Neural cell (in vitro differentiated cells): ENCODE results near the gene NCAPH2. TPM values are rescaled to one million over a fixed set of nuclear protein-coding genes. Genes with fewer than 3 reads are reported as not detected.

Source experiments
- H2AFZ ChIP-seq: fragments of 200-600, 300-800 bp; sonication (generic), shearing (Covaris generic); 2 replicates; pipeline ENCODE4 v1.6.0; 2014; ENCODE audit warnings: low read depth, mild to moderate bottlenecking, antibody characterized with exemption, low read length, moderate library complexity
- H3F3A ChIP-seq: fragments of 200-600 bp; shearing (Covaris generic); 2 replicates; pipeline ENCODE4 v1.6.1; 2016; ENCODE audit warnings: mild to moderate bottlenecking, moderate library complexity, mixed read lengths, antibody characterized with exemption, low read length; ENCODE audit not compliant: insufficient read depth, poor library complexity, severe bottlenecking
- H3K27ac ChIP-seq: fragments of 200-600, 300-800 bp; sonication (generic), shearing (Covaris generic); 2 replicates; pipeline ENCODE4 v1.5.1; 2014; ENCODE audit warnings: mild to moderate bottlenecking, low read length, moderate library complexity
- H3K27me3 ChIP-seq: fragments of 300-800, 200-600 bp; sonication (generic), shearing (Covaris generic); 2 replicates; pipeline ENCODE4 v1.6.0; 2014; ENCODE audit warnings: mild to moderate bottlenecking, low read depth, low read length, moderate library complexity; ENCODE audit not compliant: insufficient read depth
- H3K36me3 ChIP-seq: fragments of 300-800, 200-600 bp; sonication (generic), shearing (Covaris generic); 2 replicates; pipeline ENCODE4 v1.5.1; 2014; ENCODE audit warnings: mild to moderate bottlenecking, antibody characterized with exemption, low read length, moderate library complexity; ENCODE audit not compliant: insufficient read depth
- H3K4me2 ChIP-seq: fragments of 300-800, 200-600 bp; sonication (generic), shearing (Covaris generic); 2 replicates; pipeline ENCODE4 v1.6.0; 2014; ENCODE audit warnings: mild to moderate bottlenecking, low read length
- H3K4me3 ChIP-seq: fragments of 300-800, 200-600 bp; sonication (generic), shearing (Covaris generic); 2 replicates; pipeline ENCODE4 v1.5.1; 2014; ENCODE audit warnings: mild to moderate bottlenecking, low read length, moderate library complexity
- H3K79me2 ChIP-seq: fragments of 200-600 bp; shearing (Covaris generic); replicated peaks from 2 replicates; pipeline ENCODE4 v1.6.0; 2014; ENCODE audit warnings: mild to moderate bottlenecking, low read length, moderate library complexity; ENCODE audit not compliant: insufficient read depth
- H3K9ac ChIP-seq: fragments of 300-800, 200-600 bp; sonication (generic), shearing (Covaris generic); 2 replicates; pipeline ENCODE4 v1.6.1; 2016; ENCODE audit warnings: mild to moderate bottlenecking, low read length, mixed read lengths
- H3K9me2 ChIP-seq: fragments of 200-600 bp; shearing (Covaris generic); 2 replicates; pipeline ENCODE4 v1.6.1; 2016; ENCODE audit warnings: mild to moderate bottlenecking, low read length, mixed read lengths; ENCODE audit not compliant: insufficient read depth
- H3K9me3 ChIP-seq: fragments of 200-600, 300-800 bp; sonication (generic), shearing (Covaris generic); 2 replicates; pipeline ENCODE4 v1.6.1; 2016; ENCODE audit warnings: mild to moderate bottlenecking, mixed run types, low read length, moderate library complexity, mixed read lengths
- H4K20me1 ChIP-seq: fragments of 200-600 bp; shearing (Covaris generic); 2 replicates; pipeline ENCODE4 v1.6.1; 2016; ENCODE audit warnings: mild to moderate bottlenecking, mixed run types; ENCODE audit not compliant: insufficient read depth
- EP300 ChIP-seq: fragments of 450-650 bp; conservative IDR thresholded peaks from 2 replicates; pipeline ENCODE4 v1.6.1; 2014; ENCODE audit warnings: antibody characterized with exemption, mild to moderate bottlenecking, moderate library complexity; ENCODE audit not compliant: poor library complexity, severe bottlenecking
- EZH2 ChIP-seq: fragments of 200-600, 300-800 bp; shearing (Covaris generic), sonication (generic); IDR thresholded peaks from 2 replicates; pipeline ENCODE4 v1.6.1; 2014; ENCODE audit warnings: antibody characterized with exemption, low read length, borderline replicate concordance, mild to moderate bottlenecking; ENCODE audit not compliant: insufficient read depth, poor library complexity, severe bottlenecking
- MXI1 ChIP-seq: fragments of 450-650 bp; conservative IDR thresholded peaks from 2 replicates; pipeline ENCODE4 v1.6.1; 2014; ENCODE audit warnings: antibody characterized with exemption, mild to moderate bottlenecking; ENCODE audit not compliant: poor library complexity, severe bottlenecking
- POLR2AphosphoS5 ChIP-seq: IDR thresholded peaks from 2 replicates; pipeline ENCODE4 v1.6.1; 2012
- RAD21 ChIP-seq: fragments of 450-650 bp; conservative IDR thresholded peaks from 2 replicates; pipeline ENCODE4 v1.6.1; 2014; ENCODE audit warnings: antibody characterized with exemption, mild to moderate bottlenecking, moderate library complexity
- SMC3 ChIP-seq: fragments of 450-650 bp; conservative IDR thresholded peaks from 2 replicates; pipeline ENCODE4 v1.6.1; 2014; ENCODE audit warnings: antibody characterized with exemption, mild to moderate bottlenecking, moderate library complexity; ENCODE audit not compliant: poor library complexity
- TAF1 ChIP-seq: IDR thresholded peaks from 2 replicates; pipeline ENCODE4 v1.6.1; 2012; ENCODE audit warnings: low read depth
- polyA plus RNA-seq: library from polyadenylated mRNA; depleted of rRNA; stranded (reverse); fragments of >200 nt; gene quantifications from 2 replicates; pipeline ENCODE4 v1.2.3, GENCODE V29; 2014
- TF ChIP-seq, protein P1 (sequence below): IDR thresholded peaks from 2 replicates; pipeline ENCODE4 v1.6.1; 2012; ENCODE audit warnings: borderline replicate concordance
- TF ChIP-seq, protein P2 (sequence below): fragments of 450-650 bp; IDR thresholded peaks from 2 replicates; pipeline ENCODE4 v1.5.1; 2014; ENCODE audit warnings: antibody characterized with exemption, mild to moderate bottlenecking, moderate library complexity; ENCODE audit not compliant: poor library complexity, severe bottlenecking

The NCAPH2 gene
- polyA plus RNA-seq, 1 donor from 2014 or later: 81.1 TPM

DNA sequence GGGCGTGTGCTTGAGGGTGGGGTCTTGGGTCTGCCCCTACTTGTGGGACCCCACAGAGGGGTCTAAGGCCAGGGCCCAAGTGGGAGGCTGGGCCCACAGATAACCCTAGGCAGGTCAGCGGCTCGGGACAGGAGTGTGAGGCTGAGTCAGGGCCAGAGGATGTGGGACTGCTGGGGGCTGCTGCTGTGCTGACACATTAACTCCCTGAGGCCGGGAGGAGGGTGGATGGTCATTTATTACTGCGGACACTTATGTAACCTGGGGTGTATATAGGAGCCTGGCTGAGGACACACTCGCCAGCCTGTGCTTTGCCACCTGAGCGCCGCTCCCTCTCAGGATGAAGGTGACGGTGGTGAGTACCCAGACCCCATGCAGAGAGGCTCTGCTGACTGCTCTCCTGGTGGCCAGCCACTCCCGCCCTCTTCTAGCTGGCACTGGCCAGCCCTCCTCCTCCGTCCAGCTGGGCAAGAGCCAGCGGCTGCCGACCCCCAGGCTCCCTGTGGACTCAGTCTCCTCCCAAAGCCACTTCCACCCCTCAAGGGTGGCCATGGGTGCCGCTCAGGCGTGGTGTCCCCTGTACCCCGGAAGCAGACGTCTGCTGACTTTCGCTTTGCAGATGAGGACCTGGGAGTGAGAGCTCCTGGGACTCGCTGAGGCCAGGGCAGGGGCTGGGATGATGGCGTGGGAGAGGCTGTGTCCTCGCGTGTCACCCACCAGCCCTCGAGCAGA lies 21.3 kb upstream of the NCAPH2 start, which contains the start of gene MIOX:
TSS of gene MIOX (plus strand) at position 299 of the 729 bp plus-strand sequence. CDS start at position 338, 39 bp downstream.
- H3K9me3 ChIP-seq: no peaks in the 10 kb centered on the region
- H3K36me3 ChIP-seq: no peaks in the 10 kb centered on the region
- no peaks in the 10 kb centered on the region for H3K9me2 ChIP-seq
- TF ChIP-seq SMC3 (no peak), POLR2AphosphoS5 (no peak), TAF1 (no peak), EZH2 (no peak), MXI1 (no peak), RAD21 (no peak)
- TF ChIP-seq, protein P1, sequence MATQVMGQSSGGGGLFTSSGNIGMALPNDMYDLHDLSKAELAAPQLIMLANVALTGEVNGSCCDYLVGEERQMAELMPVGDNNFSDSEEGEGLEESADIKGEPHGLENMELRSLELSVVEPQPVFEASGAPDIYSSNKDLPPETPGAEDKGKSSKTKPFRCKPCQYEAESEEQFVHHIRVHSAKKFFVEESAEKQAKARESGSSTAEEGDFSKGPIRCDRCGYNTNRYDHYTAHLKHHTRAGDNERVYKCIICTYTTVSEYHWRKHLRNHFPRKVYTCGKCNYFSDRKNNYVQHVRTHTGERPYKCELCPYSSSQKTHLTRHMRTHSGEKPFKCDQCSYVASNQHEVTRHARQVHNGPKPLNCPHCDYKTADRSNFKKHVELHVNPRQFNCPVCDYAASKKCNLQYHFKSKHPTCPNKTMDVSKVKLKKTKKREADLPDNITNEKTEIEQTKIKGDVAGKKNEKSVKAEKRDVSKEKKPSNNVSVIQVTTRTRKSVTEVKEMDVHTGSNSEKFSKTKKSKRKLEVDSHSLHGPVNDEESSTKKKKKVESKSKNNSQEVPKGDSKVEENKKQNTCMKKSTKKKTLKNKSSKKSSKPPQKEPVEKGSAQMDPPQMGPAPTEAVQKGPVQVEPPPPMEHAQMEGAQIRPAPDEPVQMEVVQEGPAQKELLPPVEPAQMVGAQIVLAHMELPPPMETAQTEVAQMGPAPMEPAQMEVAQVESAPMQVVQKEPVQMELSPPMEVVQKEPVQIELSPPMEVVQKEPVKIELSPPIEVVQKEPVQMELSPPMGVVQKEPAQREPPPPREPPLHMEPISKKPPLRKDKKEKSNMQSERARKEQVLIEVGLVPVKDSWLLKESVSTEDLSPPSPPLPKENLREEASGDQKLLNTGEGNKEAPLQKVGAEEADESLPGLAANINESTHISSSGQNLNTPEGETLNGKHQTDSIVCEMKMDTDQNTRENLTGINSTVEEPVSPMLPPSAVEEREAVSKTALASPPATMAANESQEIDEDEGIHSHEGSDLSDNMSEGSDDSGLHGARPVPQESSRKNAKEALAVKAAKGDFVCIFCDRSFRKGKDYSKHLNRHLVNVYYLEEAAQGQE: no peak
- TF ChIP-seq, protein P2, sequence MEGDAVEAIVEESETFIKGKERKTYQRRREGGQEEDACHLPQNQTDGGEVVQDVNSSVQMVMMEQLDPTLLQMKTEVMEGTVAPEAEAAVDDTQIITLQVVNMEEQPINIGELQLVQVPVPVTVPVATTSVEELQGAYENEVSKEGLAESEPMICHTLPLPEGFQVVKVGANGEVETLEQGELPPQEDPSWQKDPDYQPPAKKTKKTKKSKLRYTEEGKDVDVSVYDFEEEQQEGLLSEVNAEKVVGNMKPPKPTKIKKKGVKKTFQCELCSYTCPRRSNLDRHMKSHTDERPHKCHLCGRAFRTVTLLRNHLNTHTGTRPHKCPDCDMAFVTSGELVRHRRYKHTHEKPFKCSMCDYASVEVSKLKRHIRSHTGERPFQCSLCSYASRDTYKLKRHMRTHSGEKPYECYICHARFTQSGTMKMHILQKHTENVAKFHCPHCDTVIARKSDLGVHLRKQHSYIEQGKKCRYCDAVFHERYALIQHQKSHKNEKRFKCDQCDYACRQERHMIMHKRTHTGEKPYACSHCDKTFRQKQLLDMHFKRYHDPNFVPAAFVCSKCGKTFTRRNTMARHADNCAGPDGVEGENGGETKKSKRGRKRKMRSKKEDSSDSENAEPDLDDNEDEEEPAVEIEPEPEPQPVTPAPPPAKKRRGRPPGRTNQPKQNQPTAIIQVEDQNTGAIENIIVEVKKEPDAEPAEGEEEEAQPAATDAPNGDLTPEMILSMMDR: no peak
- no peaks in the 10 kb centered on the region for H4K20me1 ChIP-seq
- no peak within 1 kb of the TSS for H3K9ac ChIP-seq
- no peak within 1 kb of the TSS for H3K4me3 ChIP-seq
- H2AFZ ChIP-seq: no peak within 1 kb of the TSS
- H3K4me2 ChIP-seq: no peak within 1 kb of the TSS
- no peaks in the 10 kb centered on the region for H3K79me2 ChIP-seq
- H3K27ac ChIP-seq: no peak within 1 kb of the TSS
- H3K27me3 ChIP-seq: peaks cover 13% of the 10 kb centered on the region
- H3F3A ChIP-seq: no peaks in the 10 kb centered on the region

DNA sequence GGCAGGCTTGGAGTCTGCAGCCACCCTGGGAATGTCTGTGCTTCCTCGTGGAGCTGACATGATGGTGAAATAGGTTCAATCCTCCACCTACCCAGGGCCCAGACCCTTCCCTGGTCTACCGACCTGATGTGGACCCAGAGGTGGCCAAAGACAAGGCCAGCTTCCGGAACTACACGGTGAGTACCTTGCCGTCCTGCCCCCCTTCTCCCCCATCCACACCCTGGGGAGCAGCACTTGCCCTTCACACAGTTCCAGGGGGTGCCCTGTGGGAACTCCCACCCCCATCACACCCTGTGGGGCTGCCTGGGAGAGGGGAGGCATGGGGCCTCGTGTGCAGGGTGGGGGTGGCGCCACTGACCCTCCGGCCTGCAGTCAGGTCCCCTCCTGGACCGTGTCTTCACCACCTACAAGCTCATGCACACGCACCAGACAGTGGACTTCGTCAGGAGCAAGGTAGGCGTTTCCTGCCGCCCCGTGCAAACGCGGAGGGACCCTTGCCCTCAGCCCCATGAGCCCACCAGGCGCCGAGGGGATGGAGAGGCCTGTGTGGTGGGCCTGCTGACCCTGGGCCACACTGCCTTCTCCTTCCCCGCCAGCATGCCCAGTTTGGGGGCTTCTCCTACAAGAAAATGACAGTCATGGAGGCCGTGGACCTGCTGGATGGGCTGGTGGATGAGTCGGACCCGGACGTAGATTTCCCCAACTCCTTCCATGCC lies 20.6 kb upstream of the NCAPH2 start:
- Histone ChIP-seq H3K9me3 (no peaks in the 10 kb centered on the region), H3K36me3 (no peaks in the 10 kb centered on the region), H3K27me3 (peaks cover 5% of the 10 kb centered on the region), H3K9me2 (no peaks in the 10 kb centered on the region), H4K20me1 (no peaks in the 10 kb centered on the region), H3K27ac (no peak overlapping the region), H3K79me2 (no peaks in the 10 kb centered on the region), H3K4me2 (no peak overlapping the region), H3F3A (no peaks in the 10 kb centered on the region), H3K4me3 (no peak overlapping the region), H3K9ac (no peak overlapping the region), H2AFZ (no peak overlapping the region)
- TF ChIP-seq MXI1: no peak
- TF ChIP-seq EP300: no peak
- no peak for TF ChIP-seq TAF1
- TF ChIP-seq, protein P1: no peak
- TF ChIP-seq POLR2AphosphoS5: no peak
